T-cell (primary cell): Measurements from ENCODE around the gene REXO4. TPM values are rescaled to one million over a fixed set of nuclear protein-coding genes. Genes with fewer than 3 reads are reported as not detected.
"Not testable (repeated sequence)": the region's sequence is repeated elsewhere in the genome, so short reads cannot be mapped to it uniquely, and the experiment has no call there.

Experiments used
- ATAC-seq, 4 experiments: fragments of 200-7000 bp in 3 of 4; fragments of 150-1000 bp in 1 of 4; cut with Tn5 transposase; replicated peaks in 1 of 4; 1 replicate in 3 of 4; 2 replicates in 1 of 4; pipeline ENCODE4 v1.10.0; 2021; ENCODE audit warnings: moderate library complexity in 3 of 4, mild to moderate bottlenecking in 2 of 4, moderate number of reproducible peaks in 1 of 4
- CTCF ChIA-PET, 2 donors: fragments of 300-600 bp; sonication (Branson Sonifier 250); formaldehyde crosslinking; loops; one replicate each; lab custom pipeline; 2022; ENCODE audit warnings: antibody characterized with exemption in 2 of 2; lab: Charles Lee
- POLR2A ChIA-PET, 2 donors: fragments of 300-600 bp; sonication (Branson Sonifier 250); formaldehyde crosslinking; loops; one replicate each; lab custom pipeline; 2022; ENCODE audit warnings: antibody characterized with exemption in 2 of 2; lab: Charles Lee
- DNase-seq, 35 experiments: peaks; one replicate each; pipeline versions ENCODE4 v3.0.0 to v3.0.0-alpha.2; 2013 to 2023
- H3K27ac ChIP-seq: one replicate; pipeline ENCODE4 v1.5.1; 2013; ENCODE audit warnings: low read length
- H3K27me3 ChIP-seq, 2 experiments: replicated peaks in 1 of 2; 1 replicate in 1 of 2; 2 replicates in 1 of 2; pipeline versions ENCODE4 v1.6.1 to v1.7.0; 2013; ENCODE audit warnings: low read length in 1 of 2, mixed read lengths in 1 of 2; ENCODE audit not compliant: control insufficient read depth in 2 of 2, insufficient read depth in 2 of 2; ENCODE audit errors: extremely low read depth in 1 of 2
- H3K36me3 ChIP-seq, 2 donors: 1 replicate in 1 of 2; 2 replicates in 1 of 2; pipeline versions ENCODE4 v1.6.1 to v1.7.0; 2013; ENCODE audit warnings: low read length in 1 of 2; ENCODE audit not compliant: control insufficient read depth in 2 of 2, insufficient read depth in 1 of 2; ENCODE audit errors: extremely low read depth in 1 of 2
- H3K4me1 ChIP-seq, 2 experiments: 1 replicate in 1 of 2; 2 replicates in 1 of 2; pipeline versions ENCODE4 v1.6.1 to v1.7.0; 2013; ENCODE audit warnings: low read length in 2 of 2, mixed read lengths in 1 of 2; ENCODE audit not compliant: insufficient read depth in 2 of 2, control insufficient read depth in 1 of 2; ENCODE audit errors: extremely low read depth in 1 of 2
- H3K4me3 ChIP-seq, 2 donors: 1 replicate in 1 of 2; 2 replicates in 1 of 2; pipeline versions ENCODE4 v1.5.1 to v1.7.0; 2013; ENCODE audit warnings: mild to moderate bottlenecking in 2 of 2, low read length in 1 of 2, moderate library complexity in 1 of 2; ENCODE audit not compliant: control insufficient read depth in 1 of 2; ENCODE audit errors: extremely low read depth in 1 of 2
- H3K9me3 ChIP-seq: 2 replicates; pipeline ENCODE4 v1.7.0; 2013
- H3K27ac Mint-ChIP-seq, 2 donors: one replicate each; pipeline ENCODE4 v1.8.0; 2020 to 2021; ENCODE audit warnings: mild to moderate bottlenecking in 2 of 2, mixed read lengths in 2 of 2
- H3K27me3 Mint-ChIP-seq, 2 donors: one replicate each; pipeline ENCODE4 v1.8.0; 2021 to 2022; ENCODE audit warnings: mixed read lengths in 2 of 2
- H3K36me3 Mint-ChIP-seq: one replicate; pipeline ENCODE4 v1.8.0; 2021; ENCODE audit warnings: mixed read lengths
- H3K4me1 Mint-ChIP-seq, 3 donors: one replicate each; pipeline ENCODE4 v1.8.0; 2020 to 2022; ENCODE audit warnings: mixed read lengths in 3 of 3, mild to moderate bottlenecking in 1 of 3
- H3K4me3 Mint-ChIP-seq, 3 donors: one replicate each; pipeline ENCODE4 v1.8.0; 2020 to 2022; ENCODE audit warnings: mild to moderate bottlenecking in 3 of 3, mixed read lengths in 3 of 3, moderate library complexity in 3 of 3
- H3K9me3 Mint-ChIP-seq, 3 donors: one replicate each; pipeline ENCODE4 v1.8.0; 2020 to 2022; ENCODE audit warnings: mixed read lengths in 3 of 3
- WGBS: methylation state at CpG from one replicate; pipeline ENCODE4 v1.1.5; 2013; ENCODE audit warnings: missing lambda C conversion rate; ENCODE audit not compliant: insufficient coverage; 5-methylcytosine and 5-hydroxymethylcytosine counted together
- total RNA-seq, 35 experiments: library from RNA in 6 of 35; stranded (reverse) in 6 of 35; fragments of 120-200 nt in 1 of 35; gene quantifications; one replicate each; pipeline versions ENCODE4 v1.2.1 to v1.2.4 and lab custom pipeline; 2013 to 2026

The REXO4 gene
- total RNA-seq, 5 donors from 2014 or later (not counting 1 experiment from before 2014, with no cell fraction given): 23.6 to 44.5 (median 34.9) TPM

GRCh38 chr9:133391449-133391848, 26.4 kb downstream of the REXO4 start:
- H3K9me3 Mint-ChIP-seq, H3K27ac ChIP-seq, ATAC-seq, H3K4me3 Mint-ChIP-seq, H3K36me3 Mint-ChIP-seq, H3K9me3 ChIP-seq, H3K4me1 Mint-ChIP-seq, POLR2A ChIA-PET, CTCF ChIA-PET, H3K4me3 ChIP-seq, H3K4me1 ChIP-seq, H3K36me3 ChIP-seq, DNase-seq, H3K27ac Mint-ChIP-seq: not testable (repeated sequence)
- H3K27me3 Mint-ChIP-seq: peaks cover 0 to 14% of the 10 kb centered on the region in 2 donors
- WGBS: no CpG with 5 or more reads among the region's 4 CpGs
- H3K27me3 ChIP-seq: peaks cover 0 to 42% of the 10 kb centered on the region in 2 experiments

DNA sequence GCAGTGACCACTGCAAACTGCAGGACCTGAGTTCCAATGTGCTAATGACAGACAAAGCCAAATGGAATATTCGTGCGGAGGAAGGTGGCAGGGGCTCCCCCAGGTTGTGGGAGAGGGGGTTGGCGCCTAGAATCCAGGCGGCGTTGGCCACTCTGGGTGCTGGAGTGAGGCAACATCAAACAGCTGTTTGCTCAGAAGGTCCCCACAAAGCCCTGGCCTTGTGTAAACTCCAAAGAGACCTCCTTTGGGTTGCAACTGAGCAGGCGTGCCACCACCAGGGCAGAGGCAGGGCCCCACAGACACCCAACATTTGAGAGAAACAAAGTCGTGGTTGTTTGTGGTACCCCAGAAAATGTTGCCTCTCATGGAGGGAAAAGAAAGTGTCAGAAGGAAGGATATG, 27.1 kb downstream of the REXO4 start:
- POLR2A ChIA-PET: no interaction called here
- no peak overlapping the region for H3K27ac ChIP-seq
- DNase-seq (no peak), ATAC-seq (no peak)
- peaks cover 0 to 42% of the 10 kb centered on the region in 2 experiments for H3K27me3 ChIP-seq
- H3K4me3 ChIP-seq: no peak overlapping the region
- Mint-ChIP-seq H3K27me3 (peaks cover 0 to 14% of the 10 kb centered on the region in 2 donors), H3K4me1 (no peaks in the 10 kb centered on the region), H3K27ac (no peak overlapping the region), H3K9me3 (no peaks in the 10 kb centered on the region), H3K4me3 (no peak overlapping the region), H3K36me3 (no peaks in the 10 kb centered on the region)
- no peaks in the 10 kb centered on the region for H3K9me3 ChIP-seq
- H3K4me1 ChIP-seq: no peaks in the 10 kb centered on the region
- 90% methylated on average over 6 of the region's 7 CpGs for WGBS
- no peaks in the 10 kb centered on the region for H3K36me3 ChIP-seq
- CTCF ChIA-PET: no interaction called here

GRCh38 chr9:133389562-133389961, 28.2 kb downstream of the REXO4 start:
- DNase-seq (no peak), ATAC-seq (no peak)
- Mint-ChIP-seq H3K27me3 (peaks cover 0 to 14% of the 10 kb centered on the region in 2 donors), H3K4me3 (no peak overlapping the region), H3K9me3 (no peaks in the 10 kb centered on the region), H3K36me3 (no peaks in the 10 kb centered on the region), H3K4me1 (no peaks in the 10 kb centered on the region), H3K27ac (no peak overlapping the region)
- POLR2A ChIA-PET: no interaction called here
- no peaks in the 10 kb centered on the region for H3K4me1 ChIP-seq
- CTCF ChIA-PET: no interaction called here
- no peaks in the 10 kb centered on the region for H3K9me3 ChIP-seq
- H3K27ac ChIP-seq: no peak overlapping the region
- peaks cover 0 to 40% of the 10 kb centered on the region in 2 experiments for H3K27me3 ChIP-seq
- WGBS: 81% methylated on average over 10 of the region's 13 CpGs
- no peaks in the 10 kb centered on the region for H3K36me3 ChIP-seq
- no peak overlapping the region for H3K4me3 ChIP-seq

DNA sequence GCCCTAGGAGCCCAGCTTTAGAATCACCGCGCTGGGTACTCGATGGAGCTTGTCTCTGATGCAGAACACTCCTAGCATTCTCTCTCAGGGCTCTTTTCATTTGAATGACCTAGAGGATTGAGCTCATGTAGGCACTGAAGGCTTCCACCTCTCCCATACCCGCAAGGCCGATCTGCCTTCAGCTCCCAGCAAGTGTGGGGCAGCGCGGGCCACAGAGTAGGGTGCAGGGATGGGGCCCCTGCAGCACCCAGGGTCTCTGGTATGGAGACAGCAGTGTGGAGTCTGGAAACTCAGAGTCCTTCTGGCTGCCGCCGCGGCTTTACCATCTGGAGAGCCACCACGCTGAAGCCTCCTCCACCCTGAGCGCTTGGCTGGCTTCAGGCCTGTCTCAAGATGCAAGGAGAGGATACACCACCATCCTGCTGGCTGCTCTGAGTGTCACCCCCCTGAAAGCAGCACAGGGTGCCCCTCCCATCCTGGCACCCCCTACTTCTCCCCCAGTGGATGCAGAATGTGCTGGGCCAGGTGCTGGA, 28.7 kb downstream of the REXO4 start:
- H3K27ac Mint-ChIP-seq: no peak overlapping the region
- H3K27me3 ChIP-seq: peaks cover 0 to 35% of the 10 kb centered on the region in 2 experiments
- WGBS: 86% methylated on average over 5 of the region's 12 CpGs
- no peaks in the 10 kb centered on the region for H3K9me3 ChIP-seq
- CTCF ChIA-PET: interaction anchor here in 1 of 2 donors (0.5 kb wide), 1 partner anchor 363 kb away, joined by 3 read pairs; no protein-coding TSS in a partner anchor
- H3K4me3 Mint-ChIP-seq: no peak overlapping the region
- H3K27me3 Mint-ChIP-seq: peaks cover 0 to 14% of the 10 kb centered on the region in 2 donors
- no peaks in the 10 kb centered on the region for H3K36me3 ChIP-seq
- H3K4me1 Mint-ChIP-seq: no peaks in the 10 kb centered on the region
- no peak overlapping the region for H3K27ac ChIP-seq
- DNase-seq (no peak), ATAC-seq (no peak)
- no peaks in the 10 kb centered on the region for H3K4me1 ChIP-seq
- no peaks in the 10 kb centered on the region for H3K9me3 Mint-ChIP-seq
- no peaks in the 10 kb centered on the region for H3K36me3 Mint-ChIP-seq
- POLR2A ChIA-PET: no interaction called here
- no peak overlapping the region for H3K4me3 ChIP-seq

GRCh38 chr9:133387680-133388079, 30.1 kb downstream of the REXO4 start:
- Mint-ChIP-seq H3K4me3 (no peak overlapping the region), H3K36me3 (no peaks in the 10 kb centered on the region), H3K27ac (no peak overlapping the region), H3K9me3 (no peaks in the 10 kb centered on the region), H3K4me1 (no peaks in the 10 kb centered on the region), H3K27me3 (peaks cover 0 to 14% of the 10 kb centered on the region in 2 donors)
- 86% methylated on average over 8 of the region's 9 CpGs for WGBS
- Histone ChIP-seq H3K27me3 (peaks cover 0 to 26% of the 10 kb centered on the region in 2 experiments), H3K36me3 (no peaks in the 10 kb centered on the region), H3K27ac (no peak overlapping the region), H3K4me3 (no peak overlapping the region), H3K9me3 (no peaks in the 10 kb centered on the region), H3K4me1 (no peaks in the 10 kb centered on the region)
- DNase-seq: no peak
- CTCF ChIA-PET: no interaction called here
- ATAC-seq: no peak
- POLR2A ChIA-PET: no interaction called here

GRCh38 chr9:133386338-133386737, 31.5 kb downstream of the REXO4 start:
- no peaks in the 10 kb centered on the region for H3K4me1 Mint-ChIP-seq
- peaks cover 0 to 12% of the 10 kb centered on the region in 2 donors for H3K27me3 Mint-ChIP-seq
- H3K36me3 Mint-ChIP-seq: no peaks in the 10 kb centered on the region
- Histone ChIP-seq H3K27me3 (peaks cover 0 to 20% of the 10 kb centered on the region in 2 experiments), H3K4me3 (no peak overlapping the region), H3K36me3 (no peaks in the 10 kb centered on the region), H3K4me1 (no peaks in the 10 kb centered on the region), H3K27ac (no peak overlapping the region), H3K9me3 (no peaks in the 10 kb centered on the region)
- no peak overlapping the region for H3K27ac Mint-ChIP-seq
- ChIA-PET CTCF (no interaction called here), POLR2A (no interaction called here)
- no peak for ATAC-seq
- DNase-seq: no peak
- no peak overlapping the region for H3K4me3 Mint-ChIP-seq
- WGBS: 95% methylated on average over 13 of the region's 13 CpGs
- H3K9me3 Mint-ChIP-seq: no peaks in the 10 kb centered on the region
